HepG2 (cell line): ENCODE results near the gene CHML. TPM values are rescaled to one million over a fixed set of nuclear protein-coding genes. Genes with fewer than 3 reads are reported as not detected.

ENCODE experiments used
- CENPX ChIP-seq: sonication (generic); formaldehyde crosslinking; IDR thresholded peaks from 2 replicates; pipeline ENCODE4 v1.9.0; 2021; ENCODE audit warnings: mild to moderate bottlenecking, missing genetic modification reagents, moderate library complexity
- ETV5 ChIP-seq: IDR thresholded peaks from 2 replicates; pipeline ENCODE4 v1.6.1; 2018; ENCODE audit warnings: missing biosample characterization, missing genetic modification reagents, inconsistent platforms, borderline replicate concordance
- IRF2 ChIP-seq: IDR thresholded peaks from 2 replicates; pipeline ENCODE4 v1.6.1; 2018; ENCODE audit warnings: missing genetic modification reagents, missing compliant biosample characterization
- JARID2 ChIP-seq: sonication (generic); formaldehyde crosslinking; IDR thresholded peaks from 2 replicates; pipeline ENCODE4 v1.8.1; 2023; ENCODE audit warnings: missing genetic modification reagents, inconsistent platforms; ENCODE audit not compliant: insufficient replicate concordance
- KDM3A ChIP-seq: IDR thresholded peaks from 2 replicates; pipeline ENCODE4 v1.6.1; 2018; ENCODE audit warnings: low read depth, missing compliant biosample characterization
- SRSF9 ChIP-seq: fragments of 200-400 bp; formaldehyde crosslinking; IDR thresholded peaks from 2 replicates; pipeline ENCODE4 v1.6.1; 2018; ENCODE audit warnings: borderline replicate concordance, mild to moderate bottlenecking, low read depth, low read length; ENCODE audit not compliant: insufficient read depth, poor library complexity, severe bottlenecking
- TEAD3 ChIP-seq: optimal IDR thresholded peaks from 2 replicates; pipeline ENCODE3; 2016; ENCODE audit warnings: borderline replicate concordance
- ZFAT ChIP-seq: sonication (generic); formaldehyde crosslinking; conservative IDR thresholded peaks from 2 replicates; pipeline ENCODE4 v1.8.1; 2023; ENCODE audit warnings: missing genetic modification reagents, inconsistent platforms
- ZMYM3 ChIP-seq: sonication (generic); formaldehyde crosslinking; IDR thresholded peaks from 2 replicates; pipeline ENCODE4 v1.5.1; 2020; ENCODE audit warnings: mild to moderate bottlenecking, missing genetic modification reagents
- ZNF264 ChIP-seq: sonication (generic); formaldehyde crosslinking; IDR thresholded peaks from 2 replicates; pipeline ENCODE4 v1.4.0; 2020; ENCODE audit warnings: missing genetic modification reagents
- ZNF326 ChIP-seq: sonication (generic); formaldehyde crosslinking; IDR thresholded peaks from 2 replicates; pipeline ENCODE4 v1.4.0; 2020; ENCODE audit warnings: missing genetic modification reagents, borderline replicate concordance
- ZNF33A ChIP-seq: sonication (generic); formaldehyde crosslinking; IDR thresholded peaks from 2 replicates; pipeline ENCODE4 v1.5.1; 2020; ENCODE audit warnings: missing genetic modification reagents, mild to moderate bottlenecking, moderate library complexity, borderline replicate concordance
- ZNF34 ChIP-seq: sonication (generic); formaldehyde crosslinking; IDR thresholded peaks from 2 replicates; pipeline ENCODE4 v1.4.0; 2020; ENCODE audit warnings: mild to moderate bottlenecking, missing genetic modification reagents, borderline replicate concordance
- ZNF430 ChIP-seq: sonication (generic); formaldehyde crosslinking; IDR thresholded peaks from 2 replicates; pipeline ENCODE4 v1.9.0; 2021; ENCODE audit warnings: mild to moderate bottlenecking, missing genetic modification reagents
- ZNF510 ChIP-seq: sonication (generic); formaldehyde crosslinking; IDR thresholded peaks from 2 replicates; pipeline ENCODE4 v1.4.0; 2020; ENCODE audit warnings: low read depth, mild to moderate bottlenecking, missing genetic modification reagents
- ZNF563 ChIP-seq: sonication (generic); formaldehyde crosslinking; IDR thresholded peaks from 2 replicates; pipeline ENCODE4 v1.8.0; 2022; ENCODE audit warnings: mild to moderate bottlenecking, moderate library complexity, missing genetic modification reagents
- ZNF614 ChIP-seq: IDR thresholded peaks from 2 replicates; pipeline ENCODE4 v1.6.1; 2018; ENCODE audit warnings: missing biosample characterization, missing genetic modification reagents, inconsistent platforms, borderline replicate concordance
- ZNF766 ChIP-seq: sonication (generic); formaldehyde crosslinking; IDR thresholded peaks from 2 replicates; pipeline ENCODE4 v1.5.0; 2020; ENCODE audit warnings: missing genetic modification reagents, borderline replicate concordance
- ZNF788 ChIP-seq: sonication (generic); formaldehyde crosslinking; IDR thresholded peaks from 2 replicates; pipeline ENCODE4 v1.5.0; 2020; ENCODE audit warnings: mild to moderate bottlenecking, missing genetic modification reagents, borderline replicate concordance
- polyA plus RNA-seq, 8 experiments: library from polyadenylated mRNA; depleted of rRNA in 3 of 8; stranded (reverse) in 7 of 8; unstranded in 1 of 8; fragments of >200 nt; fragmentation: Illumina TruSeq in 4 of 8; extraction: Trizol in 4 of 8; gene quantifications; 2 replicates each; pipeline versions ENCODE4 v1.2.1 to v1.2.3, GENCODE V29; 2011 to 2016; ENCODE audit warnings: low read depth in 4 of 8, missing spikeins in 1 of 8, mixed read lengths in 1 of 8; ENCODE audit not compliant: insufficient read depth in 1 of 8
- total RNA-seq, 5 experiments: library from RNA; depleted of rRNA; stranded (reverse); fragments of >200 nt; fragmentation: Illumina TruSeq; extraction: Trizol; gene quantifications; 2 replicates each; pipeline ENCODE4 v1.2.3, GENCODE V29; 2016; ENCODE audit warnings: low read depth in 1 of 5
- TF ChIP-seq, protein P1 (sequence below): sonication (generic); formaldehyde crosslinking; IDR thresholded peaks from 2 replicates; pipeline ENCODE4 v1.4.0; 2020; ENCODE audit warnings: missing genetic modification reagents
- TF ChIP-seq, protein P2 (sequence below): sonication (generic); formaldehyde crosslinking; IDR thresholded peaks from 2 replicates; pipeline ENCODE4 v1.9.0; 2021; ENCODE audit warnings: missing genetic modification reagents, borderline replicate concordance
- TF ChIP-seq, protein P3 (sequence below): sonication (generic); formaldehyde crosslinking; IDR thresholded peaks from 2 replicates; pipeline ENCODE4 v1.5.1; 2020; ENCODE audit warnings: mild to moderate bottlenecking, missing genetic modification reagents, borderline replicate concordance

The CHML gene
- total and polyA plus RNA-seq, 2 of the 13 experiments (the other 11 are each of a cell fraction or from before 2014, with no cell fraction given): 5.2 to 16.7 TPM

DNA sequence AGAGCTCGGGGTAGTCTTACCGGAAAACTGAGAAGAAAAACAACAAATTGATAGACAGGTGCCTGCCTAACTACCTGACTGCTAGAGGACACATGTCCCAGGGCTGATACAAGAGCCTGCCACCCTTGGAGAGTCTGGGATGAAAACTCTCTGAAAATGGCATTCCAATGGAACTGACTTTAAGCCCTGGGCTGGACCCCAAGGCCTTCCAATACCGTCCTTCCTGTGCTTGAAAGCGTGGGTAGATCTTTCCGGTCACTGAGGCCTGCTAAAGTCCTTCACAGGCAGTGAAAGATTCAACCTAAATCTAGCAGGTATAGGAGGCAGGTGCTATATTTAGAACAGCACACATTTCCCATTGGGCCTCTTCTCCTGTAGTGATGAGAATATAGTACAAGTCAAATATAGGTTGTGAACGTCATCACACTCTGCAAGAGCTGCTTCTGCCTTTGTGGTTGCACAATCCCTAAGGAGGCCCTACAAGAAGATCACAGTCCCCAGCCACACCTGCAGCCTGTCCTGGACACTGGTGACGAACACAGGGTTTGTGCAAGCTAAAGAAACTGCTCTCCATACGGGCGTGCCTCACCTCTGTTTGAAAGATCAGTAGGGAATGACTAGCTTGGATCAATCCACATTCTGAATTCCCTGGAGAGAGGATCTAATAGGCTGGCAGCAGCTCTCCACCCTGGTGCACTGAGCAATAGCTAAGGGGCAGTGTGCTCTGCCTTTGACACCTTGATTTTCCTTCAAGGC is 876 bp upstream of the CHML start (continued):
- TF ChIP-seq ZMYM3 (CRISPR knock-in tag): peak; percentile 14; the same call in 1 of the 2 replicates
- 0 out of 2 replicates have a peak, but pooled peaks have one; percentile 19 for TF ChIP-seq ZNF264 (CRISPR knock-in tag)
- TF ChIP-seq ZNF788 (CRISPR knock-in tag): no peak
- TF ChIP-seq ZNF510 (CRISPR knock-in tag): peak; percentile 80; the same call in 1 of the 2 replicates
- TF ChIP-seq ZNF766 (CRISPR knock-in tag): no peak
- no peak for TF ChIP-seq ZNF563
- TF ChIP-seq ZFAT (CRISPR knock-in tag): no peak
- TF ChIP-seq, protein P1, sequence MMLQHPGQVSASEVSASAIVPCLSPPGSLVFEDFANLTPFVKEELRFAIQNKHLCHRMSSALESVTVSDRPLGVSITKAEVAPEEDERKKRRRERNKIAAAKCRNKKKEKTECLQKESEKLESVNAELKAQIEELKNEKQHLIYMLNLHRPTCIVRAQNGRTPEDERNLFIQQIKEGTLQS (CRISPR knock-in tag): no peak
- TF ChIP-seq ZNF614 (CRISPR knock-in tag): no peak
- TF ChIP-seq, protein P2, sequence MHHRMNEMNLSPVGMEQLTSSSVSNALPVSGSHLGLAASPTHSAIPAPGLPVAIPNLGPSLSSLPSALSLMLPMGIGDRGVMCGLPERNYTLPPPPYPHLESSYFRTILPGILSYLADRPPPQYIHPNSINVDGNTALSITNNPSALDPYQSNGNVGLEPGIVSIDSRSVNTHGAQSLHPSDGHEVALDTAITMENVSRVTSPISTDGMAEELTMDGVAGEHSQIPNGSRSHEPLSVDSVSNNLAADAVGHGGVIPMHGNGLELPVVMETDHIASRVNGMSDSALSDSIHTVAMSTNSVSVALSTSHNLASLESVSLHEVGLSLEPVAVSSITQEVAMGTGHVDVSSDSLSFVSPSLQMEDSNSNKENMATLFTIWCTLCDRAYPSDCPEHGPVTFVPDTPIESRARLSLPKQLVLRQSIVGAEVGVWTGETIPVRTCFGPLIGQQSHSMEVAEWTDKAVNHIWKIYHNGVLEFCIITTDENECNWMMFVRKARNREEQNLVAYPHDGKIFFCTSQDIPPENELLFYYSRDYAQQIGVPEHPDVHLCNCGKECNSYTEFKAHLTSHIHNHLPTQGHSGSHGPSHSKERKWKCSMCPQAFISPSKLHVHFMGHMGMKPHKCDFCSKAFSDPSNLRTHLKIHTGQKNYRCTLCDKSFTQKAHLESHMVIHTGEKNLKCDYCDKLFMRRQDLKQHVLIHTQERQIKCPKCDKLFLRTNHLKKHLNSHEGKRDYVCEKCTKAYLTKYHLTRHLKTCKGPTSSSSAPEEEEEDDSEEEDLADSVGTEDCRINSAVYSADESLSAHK (CRISPR knock-in tag): no peak
- TF ChIP-seq ZNF33A (CRISPR knock-in tag): no peak
- no peak for TF ChIP-seq SRSF9
- TF ChIP-seq TEAD3 (CRISPR knock-in tag): peak; percentile 5
- no peak for TF ChIP-seq KDM3A (CRISPR knock-in tag)
- TF ChIP-seq ZNF34 (CRISPR knock-in tag): no peak
- TF ChIP-seq ZNF326 (CRISPR knock-in tag): no peak
- TF ChIP-seq CENPX (CRISPR knock-in tag): no peak
- no peak for TF ChIP-seq ZNF430
- no peak for TF ChIP-seq IRF2
- no peak for TF ChIP-seq JARID2 (CRISPR knock-in tag)
- TF ChIP-seq ETV5 (CRISPR knock-in tag): 0 out of 2 replicates have a peak, but pooled peaks have one; percentile 6
- TF ChIP-seq, protein P3, sequence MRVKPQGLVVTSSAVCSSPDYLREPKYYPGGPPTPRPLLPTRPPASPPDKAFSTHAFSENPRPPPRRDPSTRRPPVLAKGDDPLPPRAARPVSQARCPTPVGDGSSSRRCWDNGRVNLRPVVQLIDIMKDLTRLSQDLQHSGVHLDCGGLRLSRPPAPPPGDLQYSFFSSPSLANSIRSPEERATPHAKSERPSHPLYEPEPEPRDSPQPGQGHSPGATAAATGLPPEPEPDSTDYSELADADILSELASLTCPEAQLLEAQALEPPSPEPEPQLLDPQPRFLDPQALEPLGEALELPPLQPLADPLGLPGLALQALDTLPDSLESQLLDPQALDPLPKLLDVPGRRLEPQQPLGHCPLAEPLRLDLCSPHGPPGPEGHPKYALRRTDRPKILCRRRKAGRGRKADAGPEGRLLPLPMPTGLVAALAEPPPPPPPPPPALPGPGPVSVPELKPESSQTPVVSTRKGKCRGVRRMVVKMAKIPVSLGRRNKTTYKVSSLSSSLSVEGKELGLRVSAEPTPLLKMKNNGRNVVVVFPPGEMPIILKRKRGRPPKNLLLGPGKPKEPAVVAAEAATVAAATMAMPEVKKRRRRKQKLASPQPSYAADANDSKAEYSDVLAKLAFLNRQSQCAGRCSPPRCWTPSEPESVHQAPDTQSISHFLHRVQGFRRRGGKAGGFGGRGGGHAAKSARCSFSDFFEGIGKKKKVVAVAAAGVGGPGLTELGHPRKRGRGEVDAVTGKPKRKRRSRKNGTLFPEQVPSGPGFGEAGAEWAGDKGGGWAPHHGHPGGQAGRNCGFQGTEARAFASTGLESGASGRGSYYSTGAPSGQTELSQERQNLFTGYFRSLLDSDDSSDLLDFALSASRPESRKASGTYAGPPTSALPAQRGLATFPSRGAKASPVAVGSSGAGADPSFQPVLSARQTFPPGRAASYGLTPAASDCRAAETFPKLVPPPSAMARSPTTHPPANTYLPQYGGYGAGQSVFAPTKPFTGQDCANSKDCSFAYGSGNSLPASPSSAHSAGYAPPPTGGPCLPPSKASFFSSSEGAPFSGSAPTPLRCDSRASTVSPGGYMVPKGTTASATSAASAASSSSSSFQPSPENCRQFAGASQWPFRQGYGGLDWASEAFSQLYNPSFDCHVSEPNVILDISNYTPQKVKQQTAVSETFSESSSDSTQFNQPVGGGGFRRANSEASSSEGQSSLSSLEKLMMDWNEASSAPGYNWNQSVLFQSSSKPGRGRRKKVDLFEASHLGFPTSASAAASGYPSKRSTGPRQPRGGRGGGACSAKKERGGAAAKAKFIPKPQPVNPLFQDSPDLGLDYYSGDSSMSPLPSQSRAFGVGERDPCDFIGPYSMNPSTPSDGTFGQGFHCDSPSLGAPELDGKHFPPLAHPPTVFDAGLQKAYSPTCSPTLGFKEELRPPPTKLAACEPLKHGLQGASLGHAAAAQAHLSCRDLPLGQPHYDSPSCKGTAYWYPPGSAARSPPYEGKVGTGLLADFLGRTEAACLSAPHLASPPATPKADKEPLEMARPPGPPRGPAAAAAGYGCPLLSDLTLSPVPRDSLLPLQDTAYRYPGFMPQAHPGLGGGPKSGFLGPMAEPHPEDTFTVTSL (CRISPR knock-in tag): peak; percentile 45; the same call in 1 of the 2 replicates
